ENCODE data around the gene SLC38A10. TPM values are rescaled to one million over a fixed set of nuclear protein-coding genes. Genes with fewer than 3 reads are reported as not detected.

SLC38A10 gene
- total RNA-seq, 1 donor from 2014 or later = 116 TPM

DNA sequence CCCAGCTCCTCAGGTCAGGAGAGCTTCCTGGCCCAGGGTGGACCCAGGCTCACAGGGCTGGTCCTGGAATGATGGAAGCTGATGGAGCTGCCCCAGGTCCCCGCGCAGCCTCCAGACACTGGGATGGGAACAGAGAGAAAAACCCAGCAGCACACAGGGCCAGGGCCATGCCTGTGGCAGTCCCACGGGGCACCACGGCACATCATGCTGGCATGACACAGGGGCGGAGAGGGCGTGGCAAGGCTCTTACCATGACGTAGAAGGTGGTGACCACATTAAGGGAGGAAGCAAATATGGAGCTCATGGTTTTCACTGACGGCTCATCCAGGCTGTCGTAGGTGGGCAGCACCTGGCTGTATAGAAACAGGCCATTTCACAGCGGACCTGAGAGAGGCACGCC is 18.3 kb downstream of the SLC38A10 start:
- H3K4me3 Mint-ChIP-seq (ENCODE audit: unreplicated experiment) = no peak overlapping the region
- peaks cover 26% of the 10 kb centered on the region for H3K36me3 Mint-ChIP-seq (ENCODE audit: low read depth)
- H3K27me3 Mint-ChIP-seq (ENCODE audit: low read depth) = no peaks in the 10 kb centered on the region
- no peaks in the 10 kb centered on the region for H3K9me3 Mint-ChIP-seq (ENCODE audit: low read depth)
- H3K27ac Mint-ChIP-seq (ENCODE audit: unreplicated experiment) = no peak overlapping the region
- no peak for DNase-seq (ENCODE audit: low spot score)
- H3K4me1 Mint-ChIP-seq (ENCODE audit: low read depth) = no peaks in the 10 kb centered on the region
- TF ChIP-seq, protein P1, sequence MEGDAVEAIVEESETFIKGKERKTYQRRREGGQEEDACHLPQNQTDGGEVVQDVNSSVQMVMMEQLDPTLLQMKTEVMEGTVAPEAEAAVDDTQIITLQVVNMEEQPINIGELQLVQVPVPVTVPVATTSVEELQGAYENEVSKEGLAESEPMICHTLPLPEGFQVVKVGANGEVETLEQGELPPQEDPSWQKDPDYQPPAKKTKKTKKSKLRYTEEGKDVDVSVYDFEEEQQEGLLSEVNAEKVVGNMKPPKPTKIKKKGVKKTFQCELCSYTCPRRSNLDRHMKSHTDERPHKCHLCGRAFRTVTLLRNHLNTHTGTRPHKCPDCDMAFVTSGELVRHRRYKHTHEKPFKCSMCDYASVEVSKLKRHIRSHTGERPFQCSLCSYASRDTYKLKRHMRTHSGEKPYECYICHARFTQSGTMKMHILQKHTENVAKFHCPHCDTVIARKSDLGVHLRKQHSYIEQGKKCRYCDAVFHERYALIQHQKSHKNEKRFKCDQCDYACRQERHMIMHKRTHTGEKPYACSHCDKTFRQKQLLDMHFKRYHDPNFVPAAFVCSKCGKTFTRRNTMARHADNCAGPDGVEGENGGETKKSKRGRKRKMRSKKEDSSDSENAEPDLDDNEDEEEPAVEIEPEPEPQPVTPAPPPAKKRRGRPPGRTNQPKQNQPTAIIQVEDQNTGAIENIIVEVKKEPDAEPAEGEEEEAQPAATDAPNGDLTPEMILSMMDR (IDR thresholded peaks at IDR 0.05) = no peak

DNA sequence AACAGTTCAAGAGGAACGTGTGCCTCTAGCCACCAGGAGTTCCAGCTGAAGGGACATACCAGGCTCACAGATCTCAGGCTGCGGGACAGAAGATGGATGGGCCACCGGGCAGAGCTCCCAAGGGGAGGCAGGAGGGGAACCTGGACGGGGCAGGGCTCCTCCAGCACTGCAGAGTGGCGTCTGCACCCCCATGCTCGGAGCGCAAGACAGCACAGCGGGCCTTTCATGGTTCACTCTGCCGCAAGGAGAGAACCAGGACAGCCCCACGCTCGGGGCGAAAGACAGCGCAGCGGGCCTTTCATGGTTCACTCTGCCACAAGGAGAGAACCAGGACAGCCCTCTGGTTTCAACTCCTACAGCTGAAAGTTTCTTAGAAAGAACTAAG is 20.6 kb downstream of the SLC38A10 start:
- TF ChIP-seq, protein P1 (IDR thresholded peaks at IDR 0.05) = no peak
- Mint-ChIP-seq H3K4me1 (ENCODE audit: low read depth) (no peaks in the 10 kb centered on the region), H3K36me3 (ENCODE audit: low read depth) (peaks cover 22% of the 10 kb centered on the region), H3K4me3 (ENCODE audit: unreplicated experiment) (no peak overlapping the region), H3K27ac (ENCODE audit: unreplicated experiment) (no peak overlapping the region), H3K9me3 (ENCODE audit: low read depth) (no peaks in the 10 kb centered on the region), H3K27me3 (ENCODE audit: low read depth) (no peaks in the 10 kb centered on the region)
- DNase-seq (ENCODE audit: low spot score) = no peak

DNA sequence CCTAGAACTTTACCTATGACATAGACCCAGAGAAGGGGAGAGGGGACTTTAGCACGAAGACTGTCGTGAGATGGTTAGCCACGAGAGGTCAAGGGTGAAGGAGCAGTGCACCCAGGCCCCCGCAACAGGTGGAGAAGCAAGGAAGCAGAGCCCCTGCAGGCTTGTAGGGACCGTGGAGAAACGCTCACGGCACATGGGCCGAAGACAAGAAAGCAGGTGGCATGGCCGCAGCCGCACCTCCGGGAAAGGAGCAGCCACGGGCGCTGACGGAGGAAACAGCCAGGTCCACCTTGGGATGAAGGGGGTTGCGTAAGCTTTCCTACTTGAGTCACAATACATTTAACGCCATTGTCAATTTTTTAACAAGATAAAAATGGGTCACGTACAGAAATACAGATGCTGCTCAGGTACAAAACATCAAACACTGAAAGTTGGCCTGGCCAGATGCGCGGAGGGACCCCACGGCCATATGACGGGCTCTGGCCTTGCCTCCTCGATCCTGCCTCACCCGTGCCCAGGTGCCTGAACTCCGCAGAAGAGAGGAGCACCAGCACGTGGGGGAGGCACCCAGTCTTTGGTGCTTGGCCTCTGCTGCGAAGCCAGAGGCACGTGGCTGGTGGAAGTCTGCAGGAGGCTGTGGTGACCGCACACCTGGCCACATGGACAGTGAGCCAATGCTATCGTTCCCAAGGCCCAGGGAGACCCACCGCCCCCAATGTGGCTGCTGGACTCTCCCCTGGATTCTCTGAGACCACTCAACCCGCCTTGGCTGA is 21.2 kb downstream of the SLC38A10 start:
- Mint-ChIP-seq H3K4me1 (ENCODE audit: low read depth) (no peaks in the 10 kb centered on the region), H3K4me3 (ENCODE audit: unreplicated experiment) (no peak overlapping the region), H3K9me3 (ENCODE audit: low read depth) (no peaks in the 10 kb centered on the region), H3K27ac (ENCODE audit: unreplicated experiment) (no peak overlapping the region), H3K27me3 (ENCODE audit: low read depth) (no peaks in the 10 kb centered on the region), H3K36me3 (ENCODE audit: low read depth) (peaks cover 24% of the 10 kb centered on the region)
- TF ChIP-seq, protein P1 (IDR thresholded peaks at IDR 0.05) = no peak
- DNase-seq (ENCODE audit: low spot score) = no peak

DNA sequence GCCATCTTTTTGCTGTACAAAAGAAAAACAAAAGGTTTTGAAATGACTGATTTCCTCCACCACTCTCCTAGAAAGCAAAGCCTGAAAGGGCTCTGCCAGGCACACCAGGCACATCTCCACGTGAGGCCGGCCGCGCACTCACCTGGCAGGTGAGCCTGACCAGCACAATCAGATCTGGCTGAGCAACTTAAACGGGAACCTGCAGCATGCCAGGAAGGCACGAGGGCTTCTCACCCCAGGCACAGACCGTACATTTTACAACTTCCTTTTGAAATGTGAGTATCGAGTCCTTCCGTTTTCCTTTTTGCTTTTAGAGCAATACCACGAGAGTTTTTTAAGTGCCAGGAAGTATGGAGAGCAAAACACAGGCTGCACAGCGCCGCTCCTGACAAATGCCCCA is 22.5 kb downstream of the SLC38A10 start:
- DNase-seq (ENCODE audit: low spot score) = no peak
- Mint-ChIP-seq H3K4me1 (ENCODE audit: low read depth) (peaks cover 2% of the 10 kb centered on the region), H3K9me3 (ENCODE audit: low read depth) (no peaks in the 10 kb centered on the region), H3K27me3 (ENCODE audit: low read depth) (no peaks in the 10 kb centered on the region), H3K36me3 (ENCODE audit: low read depth) (peaks cover 26% of the 10 kb centered on the region), H3K4me3 (ENCODE audit: unreplicated experiment) (no peak overlapping the region), H3K27ac (ENCODE audit: unreplicated experiment) (no peak overlapping the region)
- TF ChIP-seq, protein P1 (IDR thresholded peaks at IDR 0.05) = no peak

DNA sequence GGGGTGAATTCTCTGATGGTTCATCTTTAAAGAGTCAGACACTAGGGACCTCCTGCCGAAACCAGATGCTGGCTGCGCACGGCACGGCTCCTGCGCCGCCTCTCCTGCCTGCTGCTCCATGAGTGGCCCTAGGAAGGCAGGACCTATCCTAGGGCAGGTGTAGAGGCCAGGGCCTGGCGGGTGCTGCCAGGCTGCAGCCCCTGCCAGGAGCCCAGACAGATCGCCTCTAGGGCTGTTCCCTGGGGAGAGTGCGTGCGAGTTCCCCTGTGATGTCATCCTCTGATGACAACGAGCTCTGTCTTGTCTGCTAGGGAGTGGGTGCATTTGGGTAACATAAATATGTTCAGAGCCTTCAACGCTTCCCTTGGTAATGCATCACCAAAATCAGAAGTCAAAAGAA is 23.9 kb downstream of the SLC38A10 start:
- DNase-seq (ENCODE audit: low spot score) = no peak
- TF ChIP-seq, protein P1 (IDR thresholded peaks at IDR 0.05) = no peak
- Mint-ChIP-seq H3K27me3 (ENCODE audit: low read depth) (no peaks in the 10 kb centered on the region), H3K9me3 (ENCODE audit: low read depth) (no peaks in the 10 kb centered on the region), H3K36me3 (ENCODE audit: low read depth) (peaks cover 24% of the 10 kb centered on the region), H3K4me3 (ENCODE audit: unreplicated experiment) (no peak overlapping the region), H3K4me1 (ENCODE audit: low read depth) (peaks cover 4% of the 10 kb centered on the region), H3K27ac (ENCODE audit: unreplicated experiment) (no peak overlapping the region)
